Stimulated activated naive CD8-positive, alpha-beta T cell treated with anti-CD3 and anti-CD28 coated beads, Interleukin-15, Interleukin-2, amounts not matched to agents 100 ng/mL and 50 ng/mL, for 24 hours (primary cell): ENCODE data around the gene TBC1D14.

Source experiments
- H3K27ac Mint-ChIP-seq: one replicate; pipeline ENCODE4 v1.8.0; 2021; ENCODE audit warnings: mild to moderate bottlenecking, mixed read lengths
- H3K27me3 Mint-ChIP-seq: one replicate; pipeline ENCODE4 v1.8.0; 2021; ENCODE audit warnings: mixed read lengths
- H3K36me3 Mint-ChIP-seq: one replicate; pipeline ENCODE4 v1.8.0; 2021; ENCODE audit warnings: low read depth, mixed read lengths
- H3K4me1 Mint-ChIP-seq: one replicate; pipeline ENCODE4 v1.8.0; 2021; ENCODE audit warnings: low read depth, mixed read lengths
- H3K4me3 Mint-ChIP-seq: one replicate; pipeline ENCODE4 v1.8.0; 2021; ENCODE audit warnings: mild to moderate bottlenecking, mixed read lengths
- H3K9me3 Mint-ChIP-seq: one replicate; pipeline ENCODE4 v1.8.0; 2021; ENCODE audit warnings: mixed read lengths

Gene TBC1D14

GRCh38 chr4:6957994-6958393 is 48.4 kb downstream of the TBC1D14 start:
- H3K27me3 Mint-ChIP-seq, result no peaks in the 10 kb centered on the region
- H3K4me1 Mint-ChIP-seq, result peaks cover 48% of the 10 kb centered on the region
- H3K4me3 Mint-ChIP-seq, result no peak overlapping the region
- H3K36me3 Mint-ChIP-seq, result no peaks in the 10 kb centered on the region
- no peak overlapping the region for H3K27ac Mint-ChIP-seq
- no peaks in the 10 kb centered on the region for H3K9me3 Mint-ChIP-seq

- Mint-ChIP-seq H3K27ac (no peak overlapping the region), H3K36me3 (no peaks in the 10 kb centered on the region), H3K9me3 (no peaks in the 10 kb centered on the region), H3K4me3 (no peak overlapping the region), H3K27me3 (no peaks in the 10 kb centered on the region), H3K4me1 (peaks cover 58% of the 10 kb centered on the region)
Measured at GRCh38 chr4:6959261-6959660, 49.6 kb downstream of the TBC1D14 start.

- Mint-ChIP-seq H3K27ac (no peak overlapping the region), H3K4me1 (peaks cover 58% of the 10 kb centered on the region), H3K9me3 (no peaks in the 10 kb centered on the region)
Measured at GRCh38 chr4:6960154-6960553, 50.5 kb downstream of the TBC1D14 start.

GRCh38 chr4:6960628-6961412 is 51.2 kb downstream of the TBC1D14 start:
- no peaks in the 10 kb centered on the region for H3K9me3 Mint-ChIP-seq
- H3K36me3 Mint-ChIP-seq, result no peaks in the 10 kb centered on the region
- no peak overlapping the region for H3K27ac Mint-ChIP-seq
- H3K27me3 Mint-ChIP-seq, result no peaks in the 10 kb centered on the region
- no peak overlapping the region for H3K4me3 Mint-ChIP-seq
- peaks cover 63% of the 10 kb centered on the region for H3K4me1 Mint-ChIP-seq

More at GRCh38 chr4:6960154-6960553, 50.5 kb downstream of the TBC1D14 start:
- no peak overlapping the region for H3K4me3 Mint-ChIP-seq
- H3K36me3 Mint-ChIP-seq, result no peaks in the 10 kb centered on the region
- H3K27me3 Mint-ChIP-seq, result no peaks in the 10 kb centered on the region

GRCh38 chr4:6961496-6962210 is 52.0 kb downstream of the TBC1D14 start:
- H3K9me3 Mint-ChIP-seq, result no peaks in the 10 kb centered on the region
- H3K4me3 Mint-ChIP-seq, result no peak overlapping the region
- H3K27ac Mint-ChIP-seq, result no peak overlapping the region
- no peaks in the 10 kb centered on the region for H3K27me3 Mint-ChIP-seq
- no peaks in the 10 kb centered on the region for H3K36me3 Mint-ChIP-seq
- H3K4me1 Mint-ChIP-seq, result peaks cover 61% of the 10 kb centered on the region

GRCh38 chr4:6962211-6963041 is 52.8 kb downstream of the TBC1D14 start:
- Mint-ChIP-seq H3K4me3 (no peak overlapping the region), H3K9me3 (no peaks in the 10 kb centered on the region), H3K27me3 (no peaks in the 10 kb centered on the region), H3K27ac (no peak overlapping the region), H3K36me3 (no peaks in the 10 kb centered on the region), H3K4me1 (peaks cover 54% of the 10 kb centered on the region)

- no peak overlapping the region for H3K27ac Mint-ChIP-seq
- no peaks in the 10 kb centered on the region for H3K27me3 Mint-ChIP-seq
- H3K36me3 Mint-ChIP-seq, result peaks cover 3% of the 10 kb centered on the region
- no peaks in the 10 kb centered on the region for H3K9me3 Mint-ChIP-seq
- H3K4me3 Mint-ChIP-seq, result no peak overlapping the region
- H3K4me1 Mint-ChIP-seq, result peaks cover 53% of the 10 kb centered on the region
Measured at GRCh38 chr4:6963139-6963611, 53.5 kb downstream of the TBC1D14 start.

- no peak overlapping the region for H3K4me3 Mint-ChIP-seq
- no peaks in the 10 kb centered on the region for H3K9me3 Mint-ChIP-seq
- peaks cover 7% of the 10 kb centered on the region for H3K36me3 Mint-ChIP-seq
- peaks cover 52% of the 10 kb centered on the region for H3K4me1 Mint-ChIP-seq
- H3K27me3 Mint-ChIP-seq, result no peaks in the 10 kb centered on the region
- H3K27ac Mint-ChIP-seq, result no peak overlapping the region
Measured at GRCh38 chr4:6964858-6965257, 55.2 kb downstream of the TBC1D14 start.

GRCh38 chr4:6965329-6965728 is 55.7 kb downstream of the TBC1D14 start:
- Mint-ChIP-seq H3K4me1 (peaks cover 57% of the 10 kb centered on the region), H3K36me3 (peaks cover 8% of the 10 kb centered on the region), H3K27ac (peak overlapping the region; percentile 51), H3K4me3 (no peak overlapping the region), H3K9me3 (no peaks in the 10 kb centered on the region), H3K27me3 (no peaks in the 10 kb centered on the region)

GRCh38 chr4:6967846-6968340 is 58.3 kb downstream of the TBC1D14 start:
- Mint-ChIP-seq H3K36me3 (peaks cover 12% of the 10 kb centered on the region), H3K4me3 (no peak overlapping the region), H3K4me1 (peaks cover 41% of the 10 kb centered on the region), H3K27me3 (no peaks in the 10 kb centered on the region), H3K9me3 (no peaks in the 10 kb centered on the region), H3K27ac (no peak overlapping the region)

GRCh38 chr4:6968496-6968895 is 58.9 kb downstream of the TBC1D14 start:
- H3K4me3 Mint-ChIP-seq, result no peak overlapping the region
- peaks cover 35% of the 10 kb centered on the region for H3K4me1 Mint-ChIP-seq
- H3K9me3 Mint-ChIP-seq, result no peaks in the 10 kb centered on the region
- no peak overlapping the region for H3K27ac Mint-ChIP-seq
- H3K36me3 Mint-ChIP-seq, result peaks cover 12% of the 10 kb centered on the region
- H3K27me3 Mint-ChIP-seq, result no peaks in the 10 kb centered on the region

- Mint-ChIP-seq H3K4me1 (peaks cover 27% of the 10 kb centered on the region), H3K36me3 (peaks cover 12% of the 10 kb centered on the region), H3K4me3 (no peak overlapping the region), H3K27ac (no peak overlapping the region), H3K9me3 (no peaks in the 10 kb centered on the region), H3K27me3 (no peaks in the 10 kb centered on the region)
Measured at GRCh38 chr4:6969826-6970800, 60.5 kb downstream of the TBC1D14 start.

- Mint-ChIP-seq H3K36me3 (peaks cover 21% of the 10 kb centered on the region), H3K27ac (no peak overlapping the region), H3K9me3 (no peaks in the 10 kb centered on the region), H3K27me3 (no peaks in the 10 kb centered on the region), H3K4me1 (peaks cover 20% of the 10 kb centered on the region), H3K4me3 (no peak overlapping the region)
Measured at GRCh38 chr4:6971536-6972374, 62.1 kb downstream of the TBC1D14 start.
